WTC11 (cell line): ENCODE data around the gene TSNAXIP1. TPM values are rescaled to one million over a fixed set of nuclear protein-coding genes. Genes with fewer than 3 reads are reported as not detected.

Experiments
- ATAC-seq: fragments of 200-7000 bp; cut with Tn5 transposase; 2 replicates; pipeline ENCODE4 v1.10.0; 2021; ENCODE audit warnings: mild to moderate bottlenecking, moderate library complexity
- CTCF ChIA-PET: fragments of 300-600 bp; sonication (Branson Sonifier 250); formaldehyde crosslinking; loops from one replicate; lab custom pipeline; 2021; ENCODE audit warnings: antibody characterized with exemption; lab: Charles Lee
- POLR2A ChIA-PET: fragments of 350-600 bp; sonication (Branson Sonifier 250); formaldehyde crosslinking; loops from one replicate; lab custom pipeline; 2021; ENCODE audit warnings: antibody characterized with exemption; lab: Charles Lee
- DNase-seq: peaks from one replicate; pipeline ENCODE4 v3.0.0; 2021; ENCODE audit warnings: low spot score
- H3K27ac Mint-ChIP-seq: 2 replicates; pipeline ENCODE4 v1.8.0; 2021; ENCODE audit warnings: mixed read lengths
- H3K27me3 Mint-ChIP-seq: 2 replicates; pipeline ENCODE4 v1.8.0; 2021; ENCODE audit warnings: low read depth, mild to moderate bottlenecking, moderate library complexity, mixed read lengths
- H3K36me3 Mint-ChIP-seq: 2 replicates; pipeline ENCODE4 v1.8.0; 2021; ENCODE audit warnings: mixed read lengths
- H3K4me1 Mint-ChIP-seq: 2 replicates; pipeline ENCODE4 v1.8.0; 2022; ENCODE audit warnings: mixed read lengths
- H3K4me3 Mint-ChIP-seq: 2 replicates; pipeline ENCODE4 v1.8.0; 2021; ENCODE audit warnings: mild to moderate bottlenecking, moderate library complexity, mixed read lengths
- H3K9me3 Mint-ChIP-seq: 2 replicates; pipeline ENCODE4 v1.8.0; 2021; ENCODE audit warnings: mixed read lengths
- AFF4 ChIP-seq: sonication (generic); formaldehyde crosslinking; IDR thresholded peaks from 2 replicates; pipeline ENCODE4 v1.8.1; 2023; ENCODE audit warnings: mild to moderate bottlenecking, missing genetic modification reagents, borderline replicate concordance
- CTCF ChIP-seq: fragments of 200-600 bp; IDR thresholded peaks from 2 replicates; pipeline ENCODE4 v1.8.0; 2022; ENCODE audit warnings: antibody characterized with exemption
- ELF4 ChIP-seq: sonication (generic); formaldehyde crosslinking; IDR thresholded peaks from 2 replicates; pipeline ENCODE4 v1.8.1; 2022; ENCODE audit warnings: low read depth, mild to moderate bottlenecking, moderate library complexity, missing genetic modification reagents
- FOXJ3 ChIP-seq: sonication (generic); formaldehyde crosslinking; IDR thresholded peaks from 2 replicates; pipeline ENCODE4 v1.9.0; 2021; ENCODE audit warnings: missing genetic modification reagents, mild to moderate bottlenecking, borderline replicate concordance
- KAT7 ChIP-seq: sonication (generic); formaldehyde crosslinking; IDR thresholded peaks from 2 replicates; pipeline ENCODE4 v1.8.1; 2023; ENCODE audit warnings: missing genetic modification reagents, mild to moderate bottlenecking, borderline replicate concordance
- MXD4 ChIP-seq: fragments of 250-450 bp; sonication (Bioruptor Pico); IDR thresholded peaks from 2 replicates; pipeline ENCODE4 v1.8.0; 2021; ENCODE audit warnings: mild to moderate bottlenecking, moderate library complexity, borderline replicate concordance
- OVOL2 ChIP-seq: fragments of 250-450 bp; sonication (Bioruptor Pico); IDR thresholded peaks from 2 replicates; pipeline ENCODE4 v1.9.0; 2021; ENCODE audit warnings: mild to moderate bottlenecking, borderline replicate concordance
- PREB ChIP-seq: sonication (generic); formaldehyde crosslinking; IDR thresholded peaks from 2 replicates; pipeline ENCODE4 v1.8.1; 2022; ENCODE audit warnings: mild to moderate bottlenecking, missing genetic modification reagents, moderate library complexity, borderline replicate concordance
- RORB ChIP-seq: fragments of 250-450 bp; sonication (Bioruptor Pico); IDR thresholded peaks from 2 replicates; pipeline ENCODE4 v1.9.0; 2021; ENCODE audit warnings: mild to moderate bottlenecking
- TEAD1 ChIP-seq: sonication (generic); formaldehyde crosslinking; IDR thresholded peaks from 2 replicates; pipeline ENCODE4 v1.8.0; 2022; ENCODE audit warnings: mild to moderate bottlenecking, missing genetic modification reagents
- USF2 ChIP-seq: sonication (generic); formaldehyde crosslinking; IDR thresholded peaks from 2 replicates; pipeline ENCODE4 v1.8.1; 2023; ENCODE audit warnings: mild to moderate bottlenecking, missing genetic modification reagents, moderate library complexity
- ZNF219 ChIP-seq: sonication (generic); formaldehyde crosslinking; IDR thresholded peaks from 2 replicates; pipeline ENCODE4 v1.8.0; 2023; ENCODE audit warnings: missing genetic modification reagents, mild to moderate bottlenecking, borderline replicate concordance
- ZNF263 ChIP-seq: sonication (generic); formaldehyde crosslinking; IDR thresholded peaks from 2 replicates; pipeline ENCODE4 v1.8.1; 2022; ENCODE audit warnings: low read depth, mild to moderate bottlenecking, moderate library complexity, missing genetic modification reagents
- ZNF396 ChIP-seq: fragments of 250-450 bp; sonication (Bioruptor Pico); IDR thresholded peaks from 2 replicates; pipeline ENCODE4 v1.8.0; 2021; ENCODE audit warnings: mild to moderate bottlenecking, moderate library complexity, borderline replicate concordance
- ZNF416 ChIP-seq: fragments of 250-450 bp; sonication (Bioruptor Pico); IDR thresholded peaks from 2 replicates; pipeline ENCODE4 v1.9.0; 2021; ENCODE audit warnings: mild to moderate bottlenecking, inconsistent platforms
- ZNF423 ChIP-seq: fragments of 250-450 bp; sonication (Bioruptor Pico); IDR thresholded peaks from 2 replicates; pipeline ENCODE4 v2.1.2; 2022; ENCODE audit warnings: mild to moderate bottlenecking, moderate library complexity
- total RNA-seq: library from RNA; stranded (reverse); gene quantifications from 3 replicates; pipeline ENCODE4 v1.2.3, GENCODE V29; 2021

The TSNAXIP1 gene
- total RNA-seq, 1 experiment from 2014 or later: 0.48 TPM

GRCh38 chr16:67804853-67805542 lies 1.7 kb upstream of the TSNAXIP1 start (continued):
- no peak for TF ChIP-seq TEAD1 (CRISPR knock-in tag)
- TF ChIP-seq ZNF423 (CRISPR knock-in tag): no peak
- TF ChIP-seq FOXJ3 (CRISPR knock-in tag): no peak
- TF ChIP-seq CTCF: no peak
- no peak for TF ChIP-seq OVOL2 (CRISPR knock-in tag)
- TF ChIP-seq RORB: no peak

- TF ChIP-seq PREB (CRISPR knock-in tag) (0 out of 2 replicates have a peak, but pooled peaks have one; percentile 72), AFF4 (CRISPR knock-in tag) (no peak), ZNF263 (0 out of 2 replicates have a peak, but pooled peaks have one; percentile 19), ZNF396 (CRISPR knock-in tag) (no peak), USF2 (CRISPR knock-in tag) (no peak)
- H3K27me3 Mint-ChIP-seq: no peaks in the 10 kb centered on the region
- H3K4me1 Mint-ChIP-seq: peaks cover 5% of the 10 kb centered on the region
- DNase-seq (no peak), ATAC-seq (no peak)
- ChIA-PET CTCF (interaction anchor here (0.8 to 2.9 kb wide), 26 partner anchors 9 to 521 kb away, joined by 3 to 126 read pairs (median 5); partner anchors contain the start of genes ATP6V0D1, GFOD2, NRN1L and NUTF2), POLR2A (interaction anchor here (0.6 to 1.6 kb wide), 8 partner anchors 8 to 129 kb away, joined by 3 to 11 read pairs (median 3); partner anchors contain the start of gene GFOD2)
- H3K9me3 Mint-ChIP-seq: no peaks in the 10 kb centered on the region
- H3K4me3 Mint-ChIP-seq: peak overlapping the region; percentile 92
- H3K36me3 Mint-ChIP-seq: peaks cover 5% of the 10 kb centered on the region
- H3K27ac Mint-ChIP-seq: peak overlapping the region; percentile 72
Observed at GRCh38 chr16:67805718-67806427, 816 bp upstream of the TSNAXIP1 start.

GRCh38 chr16:67807148-67807682 lies 526 bp downstream of the TSNAXIP1 start:
- Mint-ChIP-seq H3K27ac (peak overlapping the region; percentile 65; the same call in 1 of the 2 replicates), H3K27me3 (no peaks in the 10 kb centered on the region), H3K36me3 (peaks cover 2% of the 10 kb centered on the region), H3K4me3 (peak overlapping the region; percentile 92), H3K9me3 (no peaks in the 10 kb centered on the region), H3K4me1 (peaks cover 5% of the 10 kb centered on the region)
- DNase-seq (no peak), ATAC-seq (peak; percentile 1)
- CTCF ChIA-PET: interaction anchor here (0.8 to 2.9 kb wide), 24 partner anchors 9 to 522 kb away, joined by 3 to 126 read pairs (median 5); partner anchors contain the start of genes ATP6V0D1, GFOD2, NRN1L and NUTF2
- POLR2A ChIA-PET: interaction anchor here (1.0 to 1.6 kb wide), 6 partner anchors 9 to 128 kb away, joined by 3 to 11 read pairs (median 4); partner anchors contain the start of gene GFOD2
- no peak for TF ChIP-seq MXD4 (CRISPR knock-in tag)
- no peak for TF ChIP-seq PREB (CRISPR knock-in tag)
- no peak for TF ChIP-seq KAT7 (CRISPR knock-in tag)
- TF ChIP-seq ZNF263: no peak
- no peak for TF ChIP-seq AFF4 (CRISPR knock-in tag)
- no peak for TF ChIP-seq ZNF416 (CRISPR knock-in tag)
- TF ChIP-seq ELF4 (CRISPR knock-in tag): no peak
- no peak for TF ChIP-seq RORB
- TF ChIP-seq ZNF219 (CRISPR knock-in tag): no peak
